Measurements from ENCODE around the gene FBXW4. TPM values are rescaled to one million over a fixed set of nuclear protein-coding genes. Genes with fewer than 3 reads are reported as not detected.

Gene FBXW4
- total RNA-seq, 2 experiments from 2014 or later = 43.1 to 60.9 TPM

DNA sequence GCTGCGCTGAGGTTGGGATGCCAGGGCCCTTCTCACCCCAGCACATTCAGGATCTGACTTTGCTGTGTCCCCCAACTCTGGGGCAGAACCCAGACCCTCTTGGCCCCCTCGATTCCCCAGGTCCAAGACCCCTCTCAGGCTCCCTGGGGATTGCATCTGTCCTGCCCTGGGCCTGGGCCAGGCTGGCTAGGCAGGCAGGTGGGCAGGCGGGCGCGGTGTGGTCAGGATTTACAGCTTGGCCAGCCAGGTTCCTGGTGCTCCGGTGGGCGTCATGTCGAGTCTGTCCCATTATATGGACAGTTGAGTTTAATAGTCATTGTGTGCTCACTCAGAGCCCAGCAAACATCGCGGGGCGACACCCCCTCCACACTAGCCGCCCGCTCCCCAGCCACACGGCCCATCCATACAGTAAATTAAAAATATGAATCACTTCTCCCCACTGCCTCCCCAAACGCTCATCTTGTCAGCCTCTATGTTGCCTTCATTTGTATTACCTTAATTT is 130.4 kb downstream of the FBXW4 start:
- intact Hi-C loops (cut with micrococcal nuclease; ENCODE audit: unreplicated experiment) = no loop called here
- Histone ChIP-seq H3K79me2 (ENCODE audit: insufficient read depth, low read depth, low read length) (no peaks in the 10 kb centered on the region), H3K9me3 (ENCODE audit: low read length) (no peaks in the 10 kb centered on the region), H3K36me3 (ENCODE audit: insufficient read depth, low read length) (no peaks in the 10 kb centered on the region), H2AFZ (ENCODE audit: low read length) (no peak overlapping the region), H3K4me2 (ENCODE audit: low read length) (no peak overlapping the region), H3K4me1 (ENCODE audit: insufficient read depth, low read length, poor library complexity, severe bottlenecking) (peaks cover 1% of the 10 kb centered on the region), H4K20me1 (ENCODE audit: insufficient read depth, low read length) (no peaks in the 10 kb centered on the region), H3K27ac (ENCODE audit: low read depth, low read length, poor library complexity, severe bottlenecking) (no peak overlapping the region), H3K9me2 (ENCODE audit: insufficient read depth, low read length) (no peaks in the 10 kb centered on the region), H3K4me3 (ENCODE audit: low read depth, low read length, poor library complexity, severe bottlenecking) (no peak overlapping the region)
- ChIA-PET POLR2A (no interaction called here), CTCF (ENCODE audit: unreplicated experiment) (no interaction called here)
- TF ChIP-seq EZH2phosphoT487 (IDR thresholded peaks at IDR 0.05; ENCODE audit: borderline replicate concordance, low read depth, low read length) = no peak
- TF ChIP-seq, protein P1, sequence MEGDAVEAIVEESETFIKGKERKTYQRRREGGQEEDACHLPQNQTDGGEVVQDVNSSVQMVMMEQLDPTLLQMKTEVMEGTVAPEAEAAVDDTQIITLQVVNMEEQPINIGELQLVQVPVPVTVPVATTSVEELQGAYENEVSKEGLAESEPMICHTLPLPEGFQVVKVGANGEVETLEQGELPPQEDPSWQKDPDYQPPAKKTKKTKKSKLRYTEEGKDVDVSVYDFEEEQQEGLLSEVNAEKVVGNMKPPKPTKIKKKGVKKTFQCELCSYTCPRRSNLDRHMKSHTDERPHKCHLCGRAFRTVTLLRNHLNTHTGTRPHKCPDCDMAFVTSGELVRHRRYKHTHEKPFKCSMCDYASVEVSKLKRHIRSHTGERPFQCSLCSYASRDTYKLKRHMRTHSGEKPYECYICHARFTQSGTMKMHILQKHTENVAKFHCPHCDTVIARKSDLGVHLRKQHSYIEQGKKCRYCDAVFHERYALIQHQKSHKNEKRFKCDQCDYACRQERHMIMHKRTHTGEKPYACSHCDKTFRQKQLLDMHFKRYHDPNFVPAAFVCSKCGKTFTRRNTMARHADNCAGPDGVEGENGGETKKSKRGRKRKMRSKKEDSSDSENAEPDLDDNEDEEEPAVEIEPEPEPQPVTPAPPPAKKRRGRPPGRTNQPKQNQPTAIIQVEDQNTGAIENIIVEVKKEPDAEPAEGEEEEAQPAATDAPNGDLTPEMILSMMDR (conservative IDR thresholded peaks at IDR 0.05; ENCODE audit: low read length) = no peak
- no peak for DNase-seq (ENCODE audit: low spot score)
- BruUV-seq (replicated peaks) = no TSS peak

DNA sequence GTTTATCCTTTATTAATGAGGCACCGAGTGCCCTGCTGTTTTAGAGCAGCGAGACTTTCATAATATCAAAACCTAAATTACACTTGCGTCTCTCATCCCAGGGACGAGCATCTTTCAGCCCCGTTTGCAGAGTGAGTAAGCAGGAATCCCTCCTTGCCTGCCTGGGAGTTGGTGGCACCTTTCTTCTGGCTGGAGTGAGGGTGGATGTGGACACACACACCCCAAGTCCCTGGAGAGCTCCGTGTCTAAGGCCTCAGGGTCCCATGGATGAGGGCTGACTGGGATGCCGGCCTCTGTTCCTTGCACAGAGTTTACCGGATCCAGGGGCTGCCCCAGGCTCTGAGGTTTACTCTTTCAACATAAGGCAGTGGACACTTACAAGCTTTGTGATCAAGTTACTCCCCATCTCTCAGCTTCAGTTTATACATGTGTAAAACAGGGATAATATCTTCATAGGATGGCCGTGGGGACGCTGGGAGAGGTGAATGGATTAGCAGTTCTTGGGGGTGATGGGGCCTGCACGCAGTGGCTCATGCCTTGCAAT is 131.4 kb downstream of the FBXW4 start:
- Histone ChIP-seq H3K36me3 (ENCODE audit: insufficient read depth, low read length) (no peaks in the 10 kb centered on the region), H3K79me2 (ENCODE audit: insufficient read depth, low read depth, low read length) (no peaks in the 10 kb centered on the region), H3K4me2 (ENCODE audit: low read length) (no peak overlapping the region), H3K9me3 (ENCODE audit: low read length) (no peaks in the 10 kb centered on the region), H3K27ac (ENCODE audit: low read depth, low read length, poor library complexity, severe bottlenecking) (no peak overlapping the region), H2AFZ (ENCODE audit: low read length) (no peak overlapping the region), H3K4me3 (ENCODE audit: low read depth, low read length, poor library complexity, severe bottlenecking) (no peak overlapping the region), H4K20me1 (ENCODE audit: insufficient read depth, low read length) (no peaks in the 10 kb centered on the region), H3K9me2 (ENCODE audit: insufficient read depth, low read length) (no peaks in the 10 kb centered on the region), H3K4me1 (ENCODE audit: insufficient read depth, low read length, poor library complexity, severe bottlenecking) (no peaks in the 10 kb centered on the region)
- intact Hi-C loops (cut with micrococcal nuclease; ENCODE audit: unreplicated experiment) = no loop called here
- ChIA-PET CTCF (ENCODE audit: unreplicated experiment) (no interaction called here), POLR2A (no interaction called here)
- TF ChIP-seq EZH2phosphoT487 (IDR thresholded peaks at IDR 0.05; ENCODE audit: borderline replicate concordance, low read depth, low read length) = no peak
- no peak for DNase-seq (ENCODE audit: low spot score)
- BruUV-seq (replicated peaks) = no TSS peak

DNA sequence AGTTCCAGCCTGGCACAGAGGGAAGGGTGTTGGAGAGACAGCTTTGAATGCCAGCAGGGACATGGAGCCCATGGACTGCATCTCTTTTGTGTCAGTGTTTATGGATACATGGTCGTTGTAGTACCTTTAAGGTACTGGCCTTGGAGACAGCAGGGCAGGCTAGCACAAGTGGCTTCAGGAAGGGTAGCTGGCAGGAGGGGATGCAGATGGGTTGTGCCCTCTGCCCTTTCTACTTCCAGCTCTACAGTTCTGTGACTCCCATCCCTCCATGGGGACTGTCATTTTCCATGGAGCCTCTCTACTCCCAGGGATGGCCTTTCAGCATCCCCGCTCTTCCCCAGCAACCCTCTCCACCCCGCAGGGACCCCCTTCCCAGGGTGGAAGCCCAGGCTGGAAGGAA is 132.0 kb downstream of the FBXW4 start:
- no TSS peak for BruUV-seq (replicated peaks)
- no peak overlapping the region for H3K4me3 ChIP-seq (ENCODE audit: low read depth, low read length, poor library complexity, severe bottlenecking)
- no peak overlapping the region for H2AFZ ChIP-seq (ENCODE audit: low read length)
- no peak overlapping the region for H3K27ac ChIP-seq (ENCODE audit: low read depth, low read length, poor library complexity, severe bottlenecking)
- no peaks in the 10 kb centered on the region for H3K9me2 ChIP-seq (ENCODE audit: insufficient read depth, low read length)
- H3K4me1 ChIP-seq (ENCODE audit: insufficient read depth, low read length, poor library complexity, severe bottlenecking) = no peaks in the 10 kb centered on the region
- no peaks in the 10 kb centered on the region for H4K20me1 ChIP-seq (ENCODE audit: insufficient read depth, low read length)
- no peak overlapping the region for H3K4me2 ChIP-seq (ENCODE audit: low read length)
- POLR2A ChIA-PET = no interaction called here
- H3K9me3 ChIP-seq (ENCODE audit: low read length) = no peaks in the 10 kb centered on the region
- intact Hi-C loops (cut with micrococcal nuclease; ENCODE audit: unreplicated experiment) = no loop called here
- DNase-seq (ENCODE audit: low spot score) = no peak
- CTCF ChIA-PET (ENCODE audit: unreplicated experiment) = no interaction called here
- no peaks in the 10 kb centered on the region for H3K79me2 ChIP-seq (ENCODE audit: insufficient read depth, low read depth, low read length)
- TF ChIP-seq EZH2phosphoT487 (IDR thresholded peaks at IDR 0.05; ENCODE audit: borderline replicate concordance, low read depth, low read length) = no peak
- TF ChIP-seq, protein P1 (conservative IDR thresholded peaks at IDR 0.05; ENCODE audit: low read length) = no peak
- no peaks in the 10 kb centered on the region for H3K36me3 ChIP-seq (ENCODE audit: insufficient read depth, low read length)
